GM18520 (cell line): ENCODE results near the gene TGIF2.
"Not testable (repeated sequence)": the region's sequence is repeated elsewhere in the genome, so short reads cannot be mapped to it uniquely, and the experiment has no call there.

Experiments used
- ATAC-seq: cut with Tn5 transposase; IDR thresholded peaks from one replicate; pipeline ENCODE4 v1.9.1; 2021; ENCODE audit not compliant: unreplicated experiment

Gene TGIF2

DNA sequence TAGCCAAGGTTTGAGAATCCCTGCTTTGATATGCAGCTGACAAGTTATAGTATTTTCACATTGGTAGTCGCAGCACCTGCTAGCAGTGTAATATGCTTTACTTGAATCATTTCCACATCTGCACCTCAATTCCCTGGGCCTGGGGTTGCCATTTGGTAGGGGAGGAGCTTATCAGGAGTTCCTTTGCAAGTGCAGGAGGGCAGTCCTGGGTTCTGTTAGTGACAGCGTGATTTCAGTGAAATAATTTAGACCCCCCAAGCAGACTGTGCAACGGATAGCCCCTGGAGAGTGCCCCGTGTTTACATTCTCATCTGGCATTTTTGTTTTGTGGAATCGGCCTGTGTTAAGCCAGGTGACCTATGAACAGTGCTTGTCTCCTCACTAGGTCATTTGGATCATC is 38.2 kb downstream of the TGIF2 start:
- ATAC-seq = no peak

DNA sequence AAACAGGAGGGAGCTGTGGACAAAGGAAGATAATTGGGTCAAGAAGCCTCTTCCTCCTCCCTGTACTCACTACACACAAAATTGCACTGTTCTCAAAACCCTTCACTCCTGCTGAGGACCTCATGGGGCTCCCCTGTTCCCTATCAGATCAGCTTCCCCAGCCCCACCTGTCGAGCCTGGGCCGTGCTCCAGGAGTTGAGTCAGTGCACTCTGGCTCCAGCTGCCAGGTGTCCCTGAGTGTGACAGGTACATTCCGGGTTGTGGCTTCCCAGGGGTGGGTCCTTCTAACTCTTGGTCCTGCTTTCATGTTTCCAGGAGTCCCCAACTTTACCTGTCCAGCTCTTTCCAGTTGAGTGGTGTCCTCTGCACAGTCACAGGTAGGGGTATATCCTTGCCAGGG is 40.6 kb downstream of the TGIF2 start:
- ATAC-seq = no peak

DNA sequence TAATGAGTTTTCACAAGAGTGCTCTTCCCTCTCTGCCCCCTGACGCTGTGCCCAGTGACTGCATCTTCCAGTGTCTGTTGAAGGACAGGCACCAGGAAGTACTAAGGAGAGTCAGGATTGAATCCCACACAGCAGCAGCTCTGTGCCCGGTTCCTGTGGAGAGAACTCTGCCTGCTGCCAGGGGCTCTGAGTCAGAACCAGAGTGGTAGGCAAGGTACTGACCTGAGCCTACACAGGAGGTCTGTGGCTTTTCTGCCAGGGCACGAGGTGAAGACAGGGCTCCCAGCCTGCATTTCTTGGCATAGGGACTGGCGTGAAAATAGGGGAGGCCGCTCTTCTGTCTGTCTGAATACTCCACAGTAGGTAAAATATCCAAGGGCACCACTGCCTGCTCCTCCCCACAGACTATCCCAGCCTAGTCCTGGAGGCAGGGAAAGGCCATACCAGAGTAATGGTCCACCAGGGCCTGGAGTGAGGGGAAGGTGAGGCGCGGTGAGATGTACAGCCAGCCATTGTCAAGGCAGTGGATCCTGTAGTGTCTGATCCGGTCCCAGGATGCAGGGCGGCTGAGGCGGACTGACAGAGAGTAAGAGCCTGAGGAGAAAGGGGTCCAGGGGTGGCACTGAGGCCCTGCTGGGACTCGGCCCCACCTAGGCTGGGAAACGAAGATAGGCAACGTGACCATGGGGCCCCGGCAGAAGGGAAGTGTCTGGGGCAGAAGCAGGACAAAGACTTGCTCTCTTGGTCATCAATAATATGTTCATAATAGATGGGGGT is 41.6 kb downstream of the TGIF2 start:
- ATAC-seq = no peak

DNA sequence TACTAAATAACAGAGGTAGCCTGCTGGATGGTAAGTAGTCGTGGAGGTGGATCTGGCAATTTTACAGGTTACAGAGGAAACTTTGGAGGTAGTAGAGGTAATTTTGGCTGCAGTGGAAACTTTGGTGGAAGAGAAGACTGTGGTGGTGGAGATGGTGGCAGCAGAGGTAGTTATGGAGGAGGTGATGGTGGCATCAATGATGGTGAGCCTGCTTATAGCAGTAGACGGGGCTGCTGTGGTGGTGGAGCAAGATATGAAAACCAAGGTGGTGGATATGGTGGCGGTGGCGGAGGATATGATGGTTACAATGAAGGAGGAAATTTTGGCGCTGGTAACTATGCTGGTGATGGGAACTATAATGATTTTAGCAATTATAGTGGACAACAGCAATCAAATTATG is 47.5 kb downstream of the TGIF2 start:
- ATAC-seq = no peak

DNA sequence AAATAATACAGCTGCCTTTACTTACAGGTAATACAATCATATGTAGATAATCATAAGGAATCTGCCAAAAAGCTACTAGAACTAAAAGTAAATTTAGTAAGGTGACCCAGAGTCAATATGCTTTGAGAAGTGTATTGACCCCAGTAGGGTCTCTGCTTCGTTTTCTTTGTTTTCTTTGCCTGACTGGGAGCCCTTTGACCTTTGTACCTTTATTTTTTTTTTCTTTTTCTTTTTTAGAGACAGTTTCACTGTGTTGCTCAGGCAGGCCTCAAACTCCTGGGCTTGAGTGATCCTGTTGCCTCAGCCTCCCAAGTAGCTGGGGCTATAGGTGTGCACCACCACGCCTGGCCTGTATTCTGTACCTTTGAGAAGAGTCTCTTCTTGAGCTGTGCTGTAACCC is 50.0 kb downstream of the TGIF2 start:
- no peak for ATAC-seq

DNA sequence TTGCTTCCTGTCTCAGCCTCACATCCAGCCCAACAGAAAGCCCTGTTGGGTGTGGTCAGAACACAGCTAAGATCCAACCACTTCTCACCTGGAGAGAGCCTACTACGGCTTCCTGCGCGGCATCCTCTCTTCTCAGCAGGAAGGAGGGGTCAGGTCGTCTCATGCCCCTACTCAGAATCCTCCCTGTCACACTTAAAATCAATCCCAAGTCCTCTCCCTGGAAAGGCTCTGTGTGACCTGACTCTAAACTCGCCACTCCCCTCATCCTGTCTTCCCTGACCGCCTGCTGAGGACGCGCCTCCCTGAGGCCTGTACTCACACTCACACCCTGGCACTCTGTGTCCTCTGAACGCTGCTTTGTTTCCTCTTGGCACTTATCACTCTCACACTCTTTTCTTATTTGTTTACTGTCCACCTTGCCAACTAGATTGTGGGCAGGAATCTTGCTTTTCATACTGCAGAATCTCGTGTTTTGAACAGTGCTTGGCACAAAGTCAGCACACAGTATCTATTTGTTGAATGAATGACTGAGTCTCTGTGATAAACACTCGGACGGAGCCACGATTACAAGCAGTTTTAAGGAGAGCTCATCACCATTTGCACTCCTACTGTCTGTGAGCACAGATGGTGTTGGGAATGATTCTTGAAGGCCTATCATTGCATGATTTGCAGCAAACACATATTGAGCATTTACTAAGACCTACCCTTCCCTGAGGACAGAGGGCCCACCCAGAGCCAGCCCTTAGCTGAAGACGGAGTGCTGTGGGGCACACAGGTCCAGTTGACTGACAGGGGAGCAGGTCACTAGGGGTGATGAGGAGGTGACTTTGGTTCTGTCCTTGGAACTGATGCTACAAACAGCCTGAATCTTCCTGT is 50.9 kb downstream of the TGIF2 start:
- no peak for ATAC-seq

DNA sequence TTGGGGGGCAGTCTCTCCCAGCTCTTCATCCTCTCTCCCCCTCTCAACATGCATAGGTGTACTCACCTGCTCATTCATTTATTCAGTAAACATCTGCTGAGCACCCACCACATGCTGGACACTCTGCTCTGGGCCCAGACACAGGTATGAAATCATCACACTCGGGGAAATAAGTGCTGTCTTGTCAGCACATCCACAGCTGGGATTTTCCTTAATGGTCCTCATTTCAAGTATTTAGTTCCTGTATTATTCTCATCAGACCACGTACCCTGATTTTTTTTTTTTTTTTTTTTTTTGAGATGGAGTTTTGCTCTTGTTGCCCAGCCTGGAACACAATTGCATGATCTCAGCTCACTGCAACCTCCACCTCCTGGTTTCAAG is 51.5 kb downstream of the TGIF2 start:
- no peak for ATAC-seq

DNA sequence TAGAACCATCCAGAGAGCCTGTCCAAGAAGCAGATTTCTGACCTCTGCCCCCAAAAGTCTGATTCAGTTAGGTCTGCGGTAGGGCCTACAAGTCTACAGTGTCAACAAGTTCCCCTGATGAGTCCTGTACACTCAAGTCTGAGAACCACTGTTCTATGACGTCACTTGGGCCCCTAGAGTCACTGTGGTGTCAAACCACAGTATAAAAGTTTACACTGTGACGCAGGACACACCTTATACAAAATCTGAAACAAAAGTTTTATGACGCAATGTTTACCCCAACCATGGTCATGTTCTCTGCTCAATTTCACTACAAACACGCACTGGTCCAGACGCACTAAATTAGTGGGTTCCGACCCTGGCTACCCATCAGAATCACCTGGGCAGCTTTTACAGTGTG is 54.7 kb downstream of the TGIF2 start:
- ATAC-seq = no peak

DNA sequence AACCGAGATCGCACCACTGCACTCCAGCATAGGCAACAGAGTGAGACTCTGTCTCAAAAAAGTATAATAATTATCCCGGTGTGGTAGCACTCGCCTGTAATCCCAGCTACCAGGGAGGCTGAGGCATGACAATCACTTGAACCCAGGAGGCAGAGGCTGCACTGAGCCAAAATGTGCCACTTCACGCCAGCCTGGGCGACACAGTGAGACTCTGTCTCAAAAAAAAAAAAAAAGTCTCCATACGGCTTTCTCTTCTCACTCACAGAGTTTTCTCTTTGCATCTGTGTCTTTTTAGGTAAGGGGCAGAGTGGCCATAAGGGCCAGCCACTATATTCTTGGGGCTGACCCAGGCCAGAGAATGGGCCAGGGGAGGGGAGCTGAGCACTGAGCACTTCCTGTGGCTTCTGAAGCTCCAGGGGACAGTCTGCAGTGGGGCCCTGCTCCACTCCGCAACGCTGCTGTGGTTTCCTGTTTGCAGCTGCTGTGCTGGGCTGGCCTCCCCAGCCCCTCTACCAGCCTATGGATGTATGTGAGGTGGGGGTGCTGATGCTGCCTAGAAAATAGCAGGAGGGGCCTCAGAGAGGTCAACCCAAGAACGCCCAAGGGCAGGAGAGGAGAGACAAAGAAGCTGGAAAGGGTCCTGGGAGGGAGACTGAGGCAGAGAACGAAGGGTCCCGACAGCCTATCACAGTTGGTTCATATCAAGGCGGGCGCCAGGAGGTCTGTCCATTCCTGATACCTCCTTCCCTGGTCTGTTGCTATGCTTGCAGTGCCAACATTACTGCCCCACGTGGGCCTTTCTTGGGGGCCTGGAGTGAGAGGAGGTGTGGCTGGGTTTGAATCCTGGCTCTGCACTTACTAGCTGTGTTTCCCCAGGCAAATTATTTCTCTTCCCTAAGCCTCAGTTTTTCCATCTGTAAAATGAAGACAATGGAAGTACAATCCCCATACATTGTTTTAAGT is 56.6 kb downstream of the TGIF2 start:
- no peak for ATAC-seq

DNA sequence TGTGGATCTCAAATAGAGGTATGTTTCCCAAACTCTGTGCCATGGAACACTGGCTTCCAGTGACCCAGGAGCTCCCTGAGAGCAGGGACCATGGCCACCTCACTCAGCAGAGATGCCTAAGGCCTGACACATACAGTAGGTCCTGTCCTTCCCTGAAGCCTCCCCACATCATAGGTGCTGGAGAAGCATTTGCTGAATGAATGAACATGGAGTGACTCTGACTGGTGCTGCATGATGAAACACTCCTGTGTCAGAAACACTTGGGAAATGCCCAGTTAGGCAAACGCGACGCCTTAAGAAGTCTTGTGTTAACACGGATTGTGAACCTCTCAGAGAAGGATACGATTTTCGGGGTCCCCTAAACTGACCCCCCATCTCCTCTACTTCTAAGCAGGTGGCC is 58.2 kb downstream of the TGIF2 start:
- ATAC-seq = no peak

DNA sequence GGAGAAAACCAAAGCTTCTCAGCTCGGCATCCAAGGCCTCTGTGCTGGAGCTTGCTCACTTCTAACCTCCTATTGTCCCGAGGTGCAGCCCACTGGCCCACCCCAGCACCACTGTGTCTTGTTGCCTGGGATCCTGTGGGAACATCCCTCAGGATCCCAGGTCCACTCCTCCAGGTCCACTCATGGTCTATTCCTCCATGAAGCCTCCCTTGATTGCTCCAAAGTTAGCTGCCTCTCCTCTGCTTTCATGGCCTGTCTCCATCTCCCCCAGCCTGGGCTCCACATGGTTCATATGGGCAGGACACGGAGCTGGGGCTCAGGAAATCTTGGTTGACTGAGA is 58.7 kb downstream of the TGIF2 start:
- ATAC-seq = no peak

DNA sequence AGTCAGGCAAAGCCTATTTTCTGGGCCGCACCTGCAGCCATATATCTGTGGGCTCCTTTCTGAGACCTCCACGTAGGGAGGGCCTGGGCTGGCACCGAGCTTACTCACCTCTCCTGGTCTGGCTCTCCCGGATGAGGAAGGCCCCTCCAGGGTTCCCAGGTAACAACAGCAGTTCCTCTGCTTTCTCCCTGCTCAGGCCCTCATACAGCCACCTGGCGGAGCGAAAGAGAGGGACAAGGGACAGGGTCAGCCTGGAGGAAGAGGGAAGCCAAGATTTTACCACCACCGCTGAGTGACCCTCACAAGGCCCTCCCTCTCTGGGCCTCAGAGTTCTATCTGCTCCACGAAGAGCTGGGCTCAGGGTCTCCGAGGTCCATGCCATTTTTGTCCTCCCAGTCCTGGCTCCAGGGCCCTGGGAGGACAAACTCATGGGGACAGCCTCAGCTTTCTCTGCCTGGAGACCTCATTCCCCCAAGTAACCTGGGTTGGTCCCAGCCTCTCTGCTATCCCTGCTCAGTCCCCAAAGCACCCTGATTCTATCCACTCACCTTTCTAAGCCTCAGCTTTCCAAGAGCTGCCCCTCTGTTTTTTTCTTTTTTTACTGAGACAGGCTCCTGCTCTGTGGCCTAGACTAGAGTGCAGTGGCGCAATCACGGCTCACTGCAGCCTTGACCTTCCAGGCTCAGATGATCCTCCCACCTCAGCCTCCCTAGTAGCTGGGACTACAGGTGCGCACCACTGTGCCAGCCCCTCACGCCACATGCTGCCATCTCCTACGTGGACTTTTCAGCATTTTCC is 59.3 kb downstream of the TGIF2 start:
- ATAC-seq = no peak

DNA sequence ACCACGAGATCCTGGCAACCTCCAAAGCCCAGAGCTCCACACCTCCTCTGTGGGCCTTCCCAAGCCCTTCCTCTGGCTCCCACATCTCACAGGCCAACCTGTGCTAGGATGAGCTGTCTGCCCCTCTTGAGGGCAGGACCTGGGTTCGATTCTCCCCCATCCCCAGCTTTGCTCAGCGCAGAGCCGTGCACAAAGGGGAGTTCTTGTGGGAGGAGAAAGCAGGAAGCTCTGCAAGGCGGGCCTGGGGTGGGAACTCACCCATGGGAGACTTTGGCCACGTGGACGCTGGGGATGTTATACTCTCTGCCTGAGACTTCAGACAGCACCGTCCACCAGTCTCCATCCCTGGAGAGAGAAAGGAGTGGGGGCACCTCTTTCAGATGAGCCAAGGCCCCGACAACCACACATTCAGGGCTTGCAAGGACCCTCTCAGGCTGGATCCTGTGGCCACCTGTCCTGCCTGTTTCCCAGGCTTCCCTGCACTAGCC is 59.9 kb downstream of the TGIF2 start:
- no peak for ATAC-seq

DNA sequence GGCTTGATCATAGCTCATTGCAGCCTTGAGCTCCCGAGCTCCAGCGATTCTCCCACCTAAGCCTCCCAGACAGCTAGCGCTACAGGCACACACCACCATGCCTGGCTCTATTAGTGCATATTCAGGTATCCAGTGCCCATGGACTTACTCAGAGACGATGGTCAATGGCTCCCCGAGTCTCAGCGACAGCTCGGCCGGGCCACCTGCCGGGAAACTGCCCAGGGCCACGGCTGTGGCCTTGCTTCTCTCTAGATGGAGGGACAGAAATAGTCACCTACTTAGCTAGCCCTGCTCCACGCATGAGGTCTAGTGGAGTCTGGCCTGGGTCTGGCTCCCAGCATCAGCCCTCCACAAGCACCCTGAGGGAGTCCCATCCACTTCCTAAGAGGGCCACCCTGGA is 60.9 kb downstream of the TGIF2 start:
- ATAC-seq = no peak

DNA sequence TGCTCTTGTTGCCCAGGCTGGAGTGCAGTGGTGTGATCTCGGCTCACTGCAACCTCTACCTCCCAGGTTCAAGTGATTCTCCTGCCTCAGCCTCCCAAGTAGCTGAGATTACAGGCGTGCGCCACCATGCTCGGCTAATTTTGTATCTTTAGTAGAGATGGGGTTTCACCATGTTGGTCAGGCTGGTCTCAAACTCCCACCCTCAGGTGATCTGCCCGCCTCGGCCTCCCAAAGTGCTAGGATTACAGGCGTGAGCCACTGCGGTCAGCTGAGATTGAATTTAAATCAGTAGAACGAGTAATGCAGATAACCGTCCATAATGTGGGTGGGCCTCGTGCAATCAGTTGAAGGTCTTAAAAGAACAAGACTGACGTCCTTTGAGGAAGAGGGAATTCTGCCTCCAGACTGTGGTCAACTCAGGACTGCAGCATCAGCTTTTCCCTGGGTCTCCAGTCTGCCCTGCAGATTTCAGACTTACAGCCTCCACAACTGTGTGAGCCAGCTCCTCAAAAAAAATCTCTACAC is 65.5 kb downstream of the TGIF2 start:
- ATAC-seq = not testable (repeated sequence)

DNA sequence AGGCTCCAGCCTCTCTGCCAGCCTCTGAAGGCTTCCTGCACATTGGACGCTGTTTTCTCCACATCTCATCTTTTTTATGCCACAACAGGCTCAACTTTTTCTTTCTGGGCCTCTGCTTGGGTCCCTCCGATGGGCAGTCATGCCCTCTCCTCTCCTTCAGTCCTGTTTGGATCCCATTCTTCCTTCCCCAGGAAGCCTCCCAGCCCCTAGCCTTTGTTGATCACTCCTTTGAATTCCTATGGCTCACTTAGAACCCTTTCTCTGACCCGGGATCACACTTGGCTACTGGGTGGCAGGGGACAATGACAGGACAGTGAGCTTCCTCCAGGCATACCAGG is 68.1 kb downstream of the TGIF2 start:
- ATAC-seq = no peak

DNA sequence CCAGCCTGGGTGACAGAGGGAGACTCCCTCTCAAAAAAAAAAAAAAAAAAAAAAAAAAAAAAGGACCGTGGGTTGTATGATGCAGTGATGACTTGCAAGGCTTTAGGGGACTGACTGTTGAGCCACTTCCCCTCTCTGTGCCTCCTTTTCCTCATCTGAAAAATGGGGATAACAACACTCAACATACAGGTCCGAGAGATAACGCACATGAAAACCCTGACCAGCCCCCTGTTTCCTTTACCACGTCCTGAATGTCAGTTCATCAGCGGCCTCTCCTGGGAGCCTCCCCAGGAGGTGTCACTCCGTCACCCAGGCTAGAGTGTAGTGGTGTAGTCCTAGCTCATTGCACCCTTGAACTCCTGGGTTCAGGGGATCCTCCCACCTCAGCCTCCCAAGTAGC is 68.7 kb downstream of the TGIF2 start:
- no peak for ATAC-seq
